ENCODE data around the gene MAML2. TPM values are rescaled to one million over a fixed set of nuclear protein-coding genes. Genes with fewer than 3 reads are reported as not detected.

Gene MAML2
- total RNA-seq, 1 experiment from 2014 or later, result 2.7 TPM

GRCh38 chr11:96102664-96103078 lies 240.3 kb downstream of the MAML2 start:
- Histone ChIP-seq H2BK5ac (ENCODE audit: insufficient read length, low read length) (no peak overlapping the region), H3K56ac (ENCODE audit: insufficient read length, low read depth, low read length) (no peak overlapping the region), H3K9me3 (ENCODE audit: control insufficient read depth, low read depth, low read length) (no peaks in the 10 kb centered on the region), H3K9ac (ENCODE audit: extremely low read depth, insufficient read length, low read length) (no peak overlapping the region), H2AFZ (ENCODE audit: low read length) (no peak overlapping the region), H2BK120ac (ENCODE audit: low read depth, low read length, poor library complexity, severe bottlenecking) (no peak overlapping the region), H4K20me1 (ENCODE audit: control insufficient read depth, insufficient read depth, insufficient read length) (no peaks in the 10 kb centered on the region), H3K18ac (ENCODE audit: insufficient read length, low read depth, low read length) (no peak overlapping the region), H4K8ac (replicated peaks; ENCODE audit: insufficient read length, low read depth, low read length) (no peak overlapping the region), H2BK20ac (ENCODE audit: low read depth, low read length, poor library complexity, severe bottlenecking) (no peak overlapping the region), H3K79me1 (ENCODE audit: insufficient read depth, low read depth, low read length, poor library complexity, severe bottlenecking) (no peaks in the 10 kb centered on the region), H3K14ac (ENCODE audit: insufficient read depth, low read length) (no peak overlapping the region), H3K27ac (ENCODE audit: insufficient read length, low read depth, low read length) (no peak overlapping the region), H2BK15ac (ENCODE audit: low read depth, low read length) (no peak overlapping the region), H3K4me1 (ENCODE audit: insufficient read depth, low read length) (peaks cover 6% of the 10 kb centered on the region; the same call in 1 of the 2 replicates), H2BK12ac (ENCODE audit: insufficient read length, low read depth, low read length) (no peak overlapping the region), H2AK5ac (ENCODE audit: insufficient read length, low read length) (no peak overlapping the region), H3K23ac (ENCODE audit: insufficient read length, low read depth, low read length) (no peak overlapping the region), H3K23me2 (ENCODE audit: insufficient read length, low read depth, low read length, poor library complexity, severe bottlenecking) (no peaks in the 10 kb centered on the region), H3K4ac (ENCODE audit: low read depth, low read length) (no peak overlapping the region), H3T11ph (ENCODE audit: low read length) (no peak overlapping the region), H3K27me3 (ENCODE audit: insufficient read depth, low read length) (no peaks in the 10 kb centered on the region), H4K91ac (ENCODE audit: insufficient read length, low read depth, low read length) (no peak overlapping the region), H4K5ac (ENCODE audit: insufficient read length, low read depth, low read length) (no peak overlapping the region), H3K4me2 (ENCODE audit: insufficient read depth, insufficient read length, low read length) (no peak overlapping the region), H3K79me2 (ENCODE audit: insufficient read depth, low read length) (no peaks in the 10 kb centered on the region)
- H3K27me3 Mint-ChIP-seq (ENCODE audit: low read depth), result no peaks in the 10 kb centered on the region
- H3K36me3 Mint-ChIP-seq (ENCODE audit: insufficient read depth in 1 of 3, low read depth in 3 of 3), result no peaks in the 10 kb centered on the region
- H3K9me3 Mint-ChIP-seq, result no peaks in the 10 kb centered on the region
- H3K27ac Mint-ChIP-seq, result no peak overlapping the region
- DNase-seq, result no peak
- no peak for TF ChIP-seq CTCF (conservative IDR thresholded peaks at IDR 0.05)
- no CpG with 5 or more reads among the region's 2 CpGs for WGBS (ENCODE audit: extremely low coverage, insufficient read length, low lambda C conversion rate)
- H3K4me1 Mint-ChIP-seq, result peaks cover 7 to 24% of the 10 kb centered on the region in 2 experiments
- H3K4me3 Mint-ChIP-seq, result no peak overlapping the region
